ENCODE measurements around the gene MAP3K19. TPM values are rescaled to one million over a fixed set of nuclear protein-coding genes. Genes with fewer than 3 reads are reported as not detected.

MAP3K19 gene
- total and polyA plus RNA-seq, 2 of the 8 experiments (the other 6 are each of a cell fraction or from before 2014, with no cell fraction given): not detected

DNA sequence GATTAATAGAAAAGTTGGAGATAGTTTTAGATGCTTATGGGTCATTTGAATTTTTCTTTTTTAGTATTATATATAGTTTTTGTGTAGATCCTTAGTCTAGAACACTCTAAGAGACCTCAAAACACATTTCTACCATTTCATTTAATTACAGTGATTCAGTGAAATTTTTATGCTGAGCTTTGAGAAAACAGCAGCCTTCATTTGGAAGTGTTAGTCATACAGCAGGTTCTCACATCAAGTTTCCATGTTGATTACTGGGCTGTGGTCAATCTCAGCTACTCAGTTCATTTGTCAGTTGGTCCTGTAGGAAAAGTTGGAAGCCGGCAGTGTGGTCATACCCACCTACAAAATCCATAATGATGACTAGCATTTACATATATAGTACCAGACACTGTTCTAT, 37.9 kb downstream of the MAP3K19 start:
- Histone ChIP-seq H2BK12ac (ENCODE audit: low read depth, low read length) (no peak overlapping the region), H3K4me1 (replicated peaks in 1 of 4; ENCODE audit: control insufficient read depth in 3 of 4, insufficient read depth in 4 of 4, low read length in 3 of 4) (peaks cover 0 to 4% (median under 1%) of the 10 kb centered on the region in 4 experiments; a peak in 3 of 7 replicates), H4K5ac (ENCODE audit: insufficient read length, low read depth, low read length) (no peak overlapping the region), H3K9me3 (ENCODE audit: insufficient read depth in 2 of 2, low read depth in 1 of 2, low read length in 1 of 2) (no peaks in the 10 kb centered on the region), H3K23ac (ENCODE audit: insufficient read length) (no peak overlapping the region), H2AFZ (ENCODE audit: low read length) (no peak overlapping the region), H3K27ac (ENCODE audit: low read depth, low read length) (no peak overlapping the region), H2BK5ac (ENCODE audit: low read depth, low read length) (no peak overlapping the region), H4K91ac (replicated peaks; ENCODE audit: insufficient read length, low read length) (no peak overlapping the region), H3K9ac (replicated peaks in 1 of 4; ENCODE audit: extremely low read depth in 1 of 4, low read depth in 3 of 4, low read length in 3 of 4) (no peak overlapping the region), H2BK20ac (ENCODE audit: low read length) (no peak overlapping the region), H2AK5ac (ENCODE audit: low read depth, low read length) (no peak overlapping the region), H3K23me2 (ENCODE audit: low read depth, low read length) (no peaks in the 10 kb centered on the region), H3K4ac (replicated peaks; ENCODE audit: insufficient read length, low read depth, low read length) (no peak overlapping the region), H4K8ac (ENCODE audit: extremely low read depth, insufficient read depth, low read length) (no peak overlapping the region), H3K27me3 (replicated peaks in 1 of 4; ENCODE audit: control insufficient read depth in 3 of 4, extremely low read depth in 1 of 4, insufficient read depth in 3 of 4, low read length in 3 of 4) (peaks cover 0 to 4% (median 0%) of the 10 kb centered on the region in 4 experiments; a peak in 2 of 7 replicates), H3K4me2 (ENCODE audit: insufficient read depth in 1 of 2, low read depth in 2 of 2, low read length in 2 of 2) (no peak overlapping the region), H3K4me3 (ENCODE audit: extremely low read depth in 1 of 4, insufficient read depth in 2 of 4, low read depth in 3 of 4, low read length in 4 of 4) (no peak overlapping the region), H2BK15ac (ENCODE audit: low read length) (no peak overlapping the region), H4K20me1 (replicated peaks in 1 of 2; ENCODE audit: control insufficient read depth in 1 of 2, insufficient read depth in 2 of 2, low read length in 2 of 2) (no peaks in the 10 kb centered on the region), H3K18ac (ENCODE audit: extremely low read depth, low read length) (no peak overlapping the region), H3K79me2 (ENCODE audit: control insufficient read depth in 1 of 2, insufficient read depth in 2 of 2, low read length in 2 of 2) (no peaks in the 10 kb centered on the region), H3K56ac (replicated peaks; ENCODE audit: insufficient read length, low read depth, low read length) (no peak overlapping the region), H3K14ac (ENCODE audit: insufficient read length) (no peak overlapping the region), H3K36me3 (ENCODE audit: control insufficient read depth in 2 of 4, insufficient read depth in 4 of 4, low read length in 3 of 4) (no peaks in the 10 kb centered on the region), H2BK120ac (replicated peaks; ENCODE audit: low read depth, low read length) (no peak overlapping the region), H3K79me1 (ENCODE audit: low read depth, low read length) (no peaks in the 10 kb centered on the region)
- no peak for FAIRE-seq
- CTCF ChIA-PET (ENCODE audit: partially characterized antibody): interaction anchor here (1.1 to 1.2 kb wide), 3 partner anchors 20 to 39 kb away, joined by 4 to 6 read pairs (median 5); no protein-coding TSS in a partner anchor
- DNase-seq (ENCODE audit: low read depth in 1 of 2, low spot score in 2 of 2): no peak
- 73% methylated on average over 1 of the region's 1 CpG; no CpG with 5 or more reads in 1 of the 2 experiments for WGBS, 2 experiments (ENCODE audit: extremely low coverage in 1 of 2, insufficient coverage in 1 of 2, insufficient read length in 1 of 2, insufficient replicate concordance in 2 of 2, low coverage in 1 of 2, low lambda C conversion rate in 2 of 2, missing lambda C conversion rate in 1 of 2)
- TF ChIP-seq BCL11A (IDR thresholded peaks at IDR 0.05; ENCODE audit: low read depth in 2 of 2, low read length in 2 of 2) (no peak), CHD2 (IDR thresholded peaks at IDR 0.05; ENCODE audit: low read length) (no peak), EZH2 (IDR thresholded peaks at IDR 0.05; ENCODE audit: low read depth, low read length, severe bottlenecking) (no peak)
- POLR2A ChIA-PET (ENCODE audit: partially characterized antibody): interaction anchor here (0.6 kb wide), 1 partner anchor 765 kb away, joined by 3 read pairs; no protein-coding TSS in a partner anchor

Data from H1 (cell line).